GM19099 (cell line): Measurements from ENCODE around the gene MTMR11.

ENCODE experiments used
- POLR2A ChIP-seq: IDR thresholded peaks from 3 replicates; pipeline ENCODE4 v1.6.1; 2011; ENCODE audit warnings: low read depth; ENCODE audit not compliant: insufficient read length; ENCODE audit errors: extremely low read depth

Gene MTMR11

GRCh38 chr1:149936170-149936991 lies at the start of gene MTMR11:
Gene MTMR11 (minus strand): TSS chr1:149936879. CDS start chr1:149936647, 232 bp downstream.
- no peak for TF ChIP-seq POLR2A

DNA sequence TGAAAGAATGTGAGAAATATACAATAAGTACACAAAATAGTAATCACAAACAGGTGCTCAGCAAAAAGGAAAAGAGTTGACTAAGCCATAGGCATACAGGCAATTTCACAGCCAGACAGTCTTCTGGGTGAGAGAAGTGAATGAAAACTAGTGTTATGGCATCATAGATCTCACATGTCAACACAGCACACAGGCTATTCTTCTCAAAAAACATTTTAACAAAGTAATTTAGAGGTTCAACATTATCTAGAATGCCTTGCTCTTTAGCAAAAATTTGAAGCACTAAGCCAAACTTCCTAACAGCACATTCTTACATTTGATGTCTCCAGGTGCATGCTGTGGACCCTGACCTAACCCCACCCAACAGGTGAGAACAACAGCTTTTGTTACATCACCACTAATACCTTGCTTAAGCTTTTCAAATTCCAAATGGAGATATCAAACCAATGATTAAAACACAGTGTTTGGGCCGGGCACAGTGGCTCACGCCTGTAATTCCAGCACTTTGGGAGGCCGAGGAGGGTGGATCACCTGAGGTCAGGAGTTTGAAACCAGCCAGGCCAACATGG lies 43.4 kb upstream of the MTMR11 start:
- TF ChIP-seq POLR2A: no peak

DNA sequence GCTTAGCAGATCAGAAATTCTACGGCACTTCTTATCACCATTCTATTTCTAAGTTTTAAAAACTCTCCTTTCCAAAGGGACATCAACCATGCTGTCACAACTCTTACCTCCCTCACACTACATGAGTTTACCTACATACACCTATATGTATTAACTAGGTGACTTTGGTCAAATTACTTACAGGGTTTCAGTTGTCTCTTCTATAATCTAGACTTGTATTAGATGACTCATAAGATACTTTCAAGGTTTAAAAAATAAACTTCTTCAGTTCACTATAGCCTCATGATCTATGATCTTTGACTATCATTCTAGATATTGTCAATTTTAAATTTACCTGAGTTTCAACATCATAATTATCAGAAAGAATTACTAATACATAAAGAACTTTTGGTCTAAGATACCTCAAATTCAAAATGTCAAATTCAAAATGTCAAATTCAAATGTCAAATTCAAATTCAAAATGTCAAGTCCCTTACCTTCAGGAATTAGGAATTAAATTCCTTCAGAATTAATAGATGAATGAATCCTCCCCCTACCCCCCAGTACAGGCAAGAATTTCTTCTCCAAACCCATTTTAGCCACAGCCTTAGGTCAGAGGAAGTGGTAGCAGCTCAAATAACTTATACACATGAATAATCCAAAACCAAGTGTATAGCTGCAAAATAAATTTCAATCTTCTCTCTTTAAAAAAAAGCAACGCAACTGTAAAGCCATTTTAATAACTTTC lies 42.7 kb upstream of the MTMR11 start:
- TF ChIP-seq POLR2A: no peak

DNA sequence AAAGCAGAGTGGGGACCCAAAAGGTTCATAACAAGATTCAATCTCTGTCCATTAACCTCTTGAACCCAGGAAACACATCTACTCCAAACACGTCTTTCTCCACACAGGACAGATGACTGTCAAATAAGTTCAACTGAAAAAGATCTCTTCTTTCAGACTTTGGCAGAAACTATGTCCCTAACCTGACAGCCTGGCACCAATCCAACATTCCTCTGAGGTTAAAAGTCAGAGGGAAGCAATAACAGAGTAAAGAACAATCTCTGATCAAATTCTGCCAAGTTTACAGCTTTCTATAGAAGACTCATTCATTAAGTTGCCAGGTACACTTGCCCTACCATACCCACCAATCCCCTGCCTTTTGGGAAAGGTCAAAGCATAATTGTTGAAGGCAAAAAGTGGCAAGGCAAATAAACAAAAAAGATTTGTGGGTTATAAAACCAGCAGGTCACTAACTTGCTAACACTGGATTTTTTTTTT lies 41.9 kb upstream of the MTMR11 start:
- no peak for TF ChIP-seq POLR2A

DNA sequence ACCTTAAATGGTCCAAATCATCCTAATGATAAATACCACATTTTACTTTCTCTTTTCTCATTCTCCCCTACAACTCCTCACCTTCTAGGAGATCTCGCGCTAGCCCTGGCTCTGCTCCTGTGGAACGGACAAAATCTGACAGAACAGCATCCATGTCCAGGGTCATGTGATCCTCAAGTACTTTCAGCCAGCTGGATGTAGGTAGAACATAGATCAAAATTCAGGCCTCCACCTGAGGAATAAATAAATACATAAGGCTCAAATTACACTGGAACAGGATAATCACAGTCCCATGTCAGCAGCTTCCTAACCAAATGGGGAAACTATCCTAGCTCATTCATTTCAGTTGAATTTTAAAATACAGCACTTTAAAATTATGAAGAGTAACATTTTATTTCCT lies 40.7 kb upstream of the MTMR11 start:
- no peak for TF ChIP-seq POLR2A

- TF ChIP-seq POLR2A: no peak
Observed at GRCh38 chr1:149972547-149972946, 35.9 kb upstream of the MTMR11 start.

GRCh38 chr1:149967646-149968045 lies 31.0 kb upstream of the MTMR11 start:
- TF ChIP-seq POLR2A: no peak

DNA sequence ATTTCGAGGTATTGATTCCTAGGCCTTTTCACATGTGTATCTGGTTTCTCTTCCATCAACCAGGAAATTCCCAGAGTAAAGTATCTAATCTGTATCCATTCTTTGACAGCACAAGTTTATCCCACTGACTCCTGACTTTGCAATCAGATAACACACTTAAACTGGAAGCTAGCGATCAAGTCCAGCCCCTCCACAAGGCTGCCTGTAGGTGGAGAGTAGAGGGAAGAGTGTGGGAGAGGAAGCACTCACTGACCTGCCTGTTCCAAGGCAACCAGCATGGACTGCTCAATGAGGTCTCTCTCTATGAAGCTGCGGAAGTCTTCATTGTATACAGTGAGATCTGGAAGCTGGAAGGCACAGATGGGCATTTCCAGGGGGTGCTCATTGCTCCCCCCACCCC lies 30.4 kb upstream of the MTMR11 start:
- TF ChIP-seq POLR2A: no peak

DNA sequence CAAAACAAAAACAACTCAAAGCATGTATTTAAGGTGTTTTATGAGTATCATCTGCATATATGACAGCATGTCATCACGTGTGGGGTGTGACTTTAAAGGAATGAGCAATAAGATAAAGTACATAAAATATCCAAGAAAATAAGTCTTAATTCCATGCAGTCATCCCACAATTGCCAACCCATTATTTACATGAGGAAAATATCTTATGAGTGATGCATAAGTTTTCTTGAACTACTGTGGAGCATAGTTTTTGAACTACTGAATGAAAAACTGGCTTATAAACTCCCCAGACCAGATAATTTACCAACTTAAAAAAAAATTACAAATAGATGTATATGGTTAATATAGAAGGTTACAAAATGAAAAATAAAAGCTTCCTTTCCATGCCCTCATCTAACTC lies 29.7 kb upstream of the MTMR11 start:
- TF ChIP-seq POLR2A: no peak

DNA sequence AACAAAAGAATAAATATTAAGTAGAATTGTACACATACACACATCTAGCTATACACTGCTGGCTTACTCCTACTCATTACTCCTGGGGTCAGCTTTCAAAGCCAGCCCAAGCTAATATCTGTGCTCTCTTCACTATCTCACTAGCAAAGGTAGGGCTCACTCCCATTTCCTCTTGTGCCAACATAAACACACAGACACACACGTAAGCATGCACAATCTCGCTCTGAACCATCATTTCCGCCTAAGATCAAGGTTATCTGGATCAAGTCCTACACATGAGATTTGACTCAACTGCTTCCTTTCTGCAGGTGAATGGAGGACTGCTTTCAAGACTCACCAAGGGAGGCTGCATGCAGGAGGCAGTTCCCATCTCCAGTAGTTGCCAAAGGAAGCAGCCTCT lies 28.8 kb upstream of the MTMR11 start:
- no peak for TF ChIP-seq POLR2A

- TF ChIP-seq POLR2A: no peak
Observed at GRCh38 chr1:149963358-149963757, 26.7 kb upstream of the MTMR11 start.

GRCh38 chr1:149962736-149963135 lies 26.1 kb upstream of the MTMR11 start:
- no peak for TF ChIP-seq POLR2A

- no peak for TF ChIP-seq POLR2A
Observed at GRCh38 chr1:149962039-149962647, 25.5 kb upstream of the MTMR11 start.

- no peak for TF ChIP-seq POLR2A
Observed at GRCh38 chr1:149949911-149950310, 13.2 kb upstream of the MTMR11 start.

DNA sequence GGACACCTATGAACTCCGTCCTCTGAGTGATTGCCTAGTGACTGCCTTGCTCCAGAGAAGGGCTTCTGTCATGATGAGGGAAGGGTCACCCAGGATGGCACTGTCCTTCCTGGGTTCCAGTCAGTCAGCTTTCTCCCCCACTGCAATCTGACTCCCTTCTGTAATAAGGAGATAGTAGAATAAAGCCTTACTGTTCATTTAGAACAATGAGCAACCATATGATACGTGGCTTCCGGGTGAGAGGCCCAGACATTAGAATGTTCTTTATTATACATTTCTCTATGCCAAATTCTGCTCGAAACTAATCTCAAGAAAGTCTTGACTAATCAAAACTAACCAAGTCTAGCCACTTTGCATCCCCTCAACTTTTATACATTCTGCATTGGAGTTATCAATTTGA lies 8.5 kb upstream of the MTMR11 start:
- TF ChIP-seq POLR2A: no peak

DNA sequence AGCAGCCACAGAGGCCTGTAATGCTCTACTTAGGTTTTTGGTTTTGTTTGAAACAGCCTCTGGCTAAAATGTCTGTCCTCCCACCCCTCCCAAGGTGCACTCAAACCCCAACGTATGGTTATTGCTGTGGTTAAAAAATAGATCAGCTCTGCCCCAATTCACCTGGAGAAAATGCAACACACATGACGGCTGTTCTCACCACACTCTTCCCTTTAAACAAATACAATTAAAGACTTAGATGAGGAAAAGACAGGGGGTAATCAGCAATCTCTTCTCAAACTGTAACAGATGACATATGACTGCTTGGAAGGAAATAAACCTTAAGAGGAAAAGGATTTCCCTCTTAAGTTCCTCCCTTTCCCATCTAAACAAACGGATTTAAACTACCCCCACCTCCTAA lies 6.2 kb upstream of the MTMR11 start:
- no peak for TF ChIP-seq POLR2A

DNA sequence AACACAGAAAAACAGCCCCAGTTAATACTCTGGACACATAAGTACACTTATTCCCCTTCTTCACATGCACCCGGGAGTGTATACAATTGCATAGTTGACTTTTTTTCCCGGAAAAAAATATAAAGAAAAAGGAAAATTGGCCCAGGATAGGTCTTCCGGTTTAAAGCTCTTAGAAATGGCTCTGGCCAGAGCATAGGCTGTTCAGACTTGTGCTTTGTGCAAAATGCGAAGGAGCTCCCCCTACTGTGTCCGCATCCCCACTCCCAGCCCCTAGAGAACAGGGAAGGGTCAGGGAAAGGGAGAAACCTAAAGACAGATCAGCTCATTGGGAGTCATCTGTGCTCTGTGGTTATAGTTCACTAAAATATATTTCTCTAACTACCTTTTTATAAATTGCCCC lies 5.5 kb upstream of the MTMR11 start:
- no peak for TF ChIP-seq POLR2A
